IMR-90 (cell line): ENCODE results near the gene MDFIC2. TPM values are rescaled to one million over a fixed set of nuclear protein-coding genes. Genes with fewer than 3 reads are reported as not detected.

Source experiments
- ATAC-seq: fragments of 200-7000 bp; cut with Tn5 transposase; 2 replicates; pipeline ENCODE4 v1.9.1; 2020; ENCODE audit warnings: low read depth, mild to moderate bottlenecking, moderate library complexity
- Bru-seq: library from RNA; stranded (reverse); fragments of 400-500 nt; gene quantifications from one replicate; lab custom pipeline; 2021; lab: Mats Ljungman, UMichigan
- BruChase-seq, 2 experiments: library from RNA; stranded (reverse); fragments of 400-500 nt; gene quantifications; one replicate each; lab custom pipeline; 2021; lab: Mats Ljungman, UMichigan
- BruUV-seq: library from RNA; stranded (reverse); fragments of 400-500 nt; replicated peaks from 2 replicates; lab custom pipeline; 2021; lab: Mats Ljungman, UMichigan
- CTCF ChIA-PET: fragments of 300-600 bp; formaldehyde crosslinking; extraction: SDS; loops from one replicate; lab custom pipeline; 2021; ENCODE audit warnings: antibody characterized with exemption; lab: Yijun Ruan, JAX
- POLR2A ChIA-PET: fragments of 300-600 bp; sonication (Branson Sonifier 250); formaldehyde crosslinking; loops from one replicate; lab custom pipeline; 2022; ENCODE audit warnings: antibody characterized with exemption; ENCODE audit not compliant: unreplicated experiment; lab: Charles Lee
- DNase-seq: peaks from one replicate; pipeline ENCODE4 v3.0.0; 2013
- H2AFZ ChIP-seq: replicated peaks from 2 replicates; pipeline ENCODE3; 2013; ENCODE audit warnings: low read length, mild to moderate bottlenecking; ENCODE audit not compliant: poor library complexity
- H2AK5ac ChIP-seq: 2 replicates; pipeline ENCODE4 v1.6.1; 2013; ENCODE audit warnings: low read depth, low read length, inconsistent platforms
- H2AK9ac ChIP-seq: replicated peaks from 2 replicates; pipeline ENCODE3; 2013; ENCODE audit warnings: mild to moderate bottlenecking, low read depth, low read length, moderate library complexity; ENCODE audit not compliant: poor library complexity
- H2BK120ac ChIP-seq: 2 replicates; pipeline ENCODE4 v1.6.1; 2013; ENCODE audit warnings: low read depth, low read length, inconsistent platforms
- H2BK15ac ChIP-seq: 3 replicates; pipeline ENCODE4 v1.6.1; 2013; ENCODE audit warnings: low read depth, low read length, inconsistent platforms
- H2BK20ac ChIP-seq: 2 replicates; pipeline ENCODE4 v1.6.1; 2013; ENCODE audit warnings: low read depth, mild to moderate bottlenecking, inconsistent platforms, low read length, moderate library complexity
- H2BK5ac ChIP-seq: 2 replicates; pipeline ENCODE4 v1.6.1; 2013; ENCODE audit warnings: mild to moderate bottlenecking, low read depth, low read length, inconsistent platforms; ENCODE audit not compliant: poor library complexity, severe bottlenecking
- H3K14ac ChIP-seq: replicated peaks from 2 replicates; pipeline ENCODE4 v1.6.1; 2013; ENCODE audit warnings: low read depth, low read length, inconsistent platforms
- H3K18ac ChIP-seq: 2 replicates; pipeline ENCODE4 v1.6.1; 2013; ENCODE audit warnings: low read depth, low read length, control low read depth
- H3K23ac ChIP-seq: 2 replicates; pipeline ENCODE4 v1.6.1; 2013; ENCODE audit warnings: low read depth, low read length, inconsistent platforms
- H3K27ac ChIP-seq: 2 replicates; pipeline ENCODE4 v1.5.1; 2013; ENCODE audit warnings: mild to moderate bottlenecking, control low read depth, low read length; ENCODE audit not compliant: insufficient read depth
- H3K27me3 ChIP-seq: 2 replicates; pipeline ENCODE4 v1.6.1; 2013; ENCODE audit warnings: low read length; ENCODE audit not compliant: control insufficient read depth, insufficient read depth
- H3K36me3 ChIP-seq: 2 replicates; pipeline ENCODE4 v1.6.1; 2013; ENCODE audit warnings: low read length, mixed read lengths; ENCODE audit not compliant: control insufficient read depth, insufficient read depth
- H3K4ac ChIP-seq: 2 replicates; pipeline ENCODE4 v1.6.1; 2013; ENCODE audit warnings: low read depth, low read length, inconsistent platforms
- H3K4me1 ChIP-seq: 2 replicates; pipeline ENCODE4 v1.6.1; 2013; ENCODE audit warnings: low read length, mixed read lengths; ENCODE audit not compliant: control insufficient read depth, insufficient read depth
- H3K4me2 ChIP-seq: 2 replicates; pipeline ENCODE4 v1.6.1; 2013; ENCODE audit warnings: low read depth, mild to moderate bottlenecking, control low read depth, low read length, moderate library complexity
- H3K4me3 ChIP-seq: 2 replicates; pipeline ENCODE4 v1.5.1; 2013; ENCODE audit warnings: low read depth, mild to moderate bottlenecking, control low read depth, low read length, moderate library complexity; ENCODE audit not compliant: insufficient read depth
- H3K56ac ChIP-seq: 2 replicates; pipeline ENCODE4 v1.6.1; 2013; ENCODE audit warnings: low read length, inconsistent platforms; ENCODE audit not compliant: insufficient read depth; ENCODE audit errors: extremely low read depth
- H3K79me1 ChIP-seq, 2 experiments: 2 replicates each; pipeline ENCODE4 v1.6.1; 2013; ENCODE audit warnings: low read length in 2 of 2, inconsistent platforms in 1 of 2, low read depth in 1 of 2
- H3K9ac ChIP-seq: 2 replicates; pipeline ENCODE4 v1.6.1; 2013; ENCODE audit warnings: low read depth, low read length, control low read depth
- H3K9me1 ChIP-seq: 2 replicates; pipeline ENCODE4 v1.6.1; 2013; ENCODE audit warnings: low read length, inconsistent platforms; ENCODE audit not compliant: insufficient read depth
- H3K9me3 ChIP-seq: 2 replicates; pipeline ENCODE4 v1.6.1; 2013; ENCODE audit warnings: low read length; ENCODE audit not compliant: control insufficient read depth, insufficient read depth
- H4K20me1 ChIP-seq: 2 replicates; pipeline ENCODE4 v1.6.1; 2013; ENCODE audit warnings: low read length, inconsistent platforms; ENCODE audit not compliant: insufficient read depth
- H4K5ac ChIP-seq: 2 replicates; pipeline ENCODE4 v1.6.1; 2013; ENCODE audit warnings: mild to moderate bottlenecking, low read depth, low read length, control low read depth
- H4K8ac ChIP-seq, 2 experiments: 2 replicates each; pipeline ENCODE4 v1.6.1; 2013; ENCODE audit warnings: low read depth in 2 of 2, low read length in 2 of 2, control low read depth in 1 of 2, inconsistent platforms in 1 of 2
- H4K91ac ChIP-seq: 2 replicates; pipeline ENCODE4 v1.6.1; 2013; ENCODE audit warnings: low read depth, low read length, inconsistent platforms; ENCODE audit not compliant: insufficient read depth
- BHLHE40 ChIP-seq: fragments of 150-350 bp; IDR thresholded peaks from 2 replicates; pipeline ENCODE4 v1.6.1; 2016; ENCODE audit warnings: mild to moderate bottlenecking, low read depth, low read length
- CEBPB ChIP-seq: IDR thresholded peaks from 2 replicates; pipeline ENCODE4 v1.6.1; 2012; ENCODE audit warnings: low read depth, low read length, improper control_type of control experiment
- CHD1 ChIP-seq: IDR thresholded peaks from 2 replicates; pipeline ENCODE4 v1.6.1; 2012; ENCODE audit warnings: low read depth, low read length, improper control_type of control experiment
- ELK1 ChIP-seq: fragments of 150-350 bp; IDR thresholded peaks from 2 replicates; pipeline ENCODE4 v1.6.1; 2016; ENCODE audit warnings: low read depth, mild to moderate bottlenecking, low read length, moderate library complexity, borderline replicate concordance
- FOS ChIP-seq: fragments of 150-350 bp; IDR thresholded peaks from 2 replicates; pipeline ENCODE4 v1.6.1; 2016; ENCODE audit warnings: low read depth, low read length
- MAFK ChIP-seq: IDR thresholded peaks from 2 replicates; pipeline ENCODE4 v1.6.1; 2012; ENCODE audit warnings: low read depth, low read length, improper control_type of control experiment
- MAZ ChIP-seq: IDR thresholded peaks from 2 replicates; pipeline ENCODE4 v1.6.1; 2012; ENCODE audit warnings: low read depth, mild to moderate bottlenecking, low read length, improper control_type of control experiment, moderate library complexity, borderline replicate concordance
- MXI1 ChIP-seq: IDR thresholded peaks from 2 replicates; pipeline ENCODE4 v1.6.1; 2012; ENCODE audit warnings: low read depth, mild to moderate bottlenecking, low read length, moderate library complexity, borderline replicate concordance
- NFE2L2 ChIP-seq: fragments of 150-350 bp; IDR thresholded peaks from 2 replicates; pipeline ENCODE4 v1.6.1; 2016; ENCODE audit warnings: low read depth, mild to moderate bottlenecking, low read length
- POLR2A ChIP-seq: IDR thresholded peaks from 2 replicates; pipeline ENCODE4 v1.6.1; 2012; ENCODE audit warnings: mild to moderate bottlenecking, low read depth, low read length
- RAD21 ChIP-seq: IDR thresholded peaks from 2 replicates; pipeline ENCODE4 v1.6.1; 2012; ENCODE audit warnings: low read length, improper control_type of control experiment
- RCOR1 ChIP-seq: IDR thresholded peaks from 2 replicates; pipeline ENCODE4 v1.6.1; 2012; ENCODE audit warnings: mild to moderate bottlenecking, low read length, improper control_type of control experiment; ENCODE audit not compliant: insufficient replicate concordance
- RFX5 ChIP-seq: IDR thresholded peaks from 2 replicates; pipeline ENCODE4 v1.8.0; 2012; ENCODE audit warnings: low read depth, mild to moderate bottlenecking, low read length, moderate library complexity
- SMC3 ChIP-seq: fragments of 150-350 bp; IDR thresholded peaks from 2 replicates; pipeline ENCODE4 v1.6.1; 2016; ENCODE audit warnings: low read depth, mild to moderate bottlenecking, antibody characterized with exemption, low read length, moderate library complexity
- USF2 ChIP-seq: fragments of 150-350 bp; IDR thresholded peaks from 2 replicates; pipeline ENCODE4 v1.6.1; 2017; ENCODE audit warnings: mild to moderate bottlenecking, antibody characterized with exemption, low read length, low read depth
- WGBS, 2 experiments: methylation state at CpG; one replicate each; pipeline versions ENCODE4 v1.1.5 to v1.1.7; 2013; ENCODE audit warnings: missing lambda C conversion rate in 2 of 2; ENCODE audit not compliant: insufficient read length in 1 of 2; ENCODE audit errors: extremely low coverage in 2 of 2; 5-methylcytosine and 5-hydroxymethylcytosine counted together
- dilution Hi-C: fragments of 300-500 bp; cut with HindIII; formaldehyde crosslinking; loops from one replicate; pipeline ENCODE4 v1.14.3; 2018; ENCODE audit warnings: low sequenced_read_pairs; ENCODE audit not compliant: unreplicated experiment
- in situ Hi-C: fragments of 300-500 bp; cut with MboI; formaldehyde crosslinking; loops from 3 replicates; pipeline ENCODE4 v1.14.3; 2019; ENCODE audit warnings: low sequenced_read_pairs, inconsistent platforms, mixed read lengths
- intact Hi-C: fragments of 100-400 bp; cut with micrococcal nuclease; formaldehyde crosslinking; loops from 2 replicates; pipeline ENCODE4 v1.10.0; 2022
- long read RNA-seq: library from polyadenylated mRNA; unstranded; transcript quantifications from one replicate; pipeline ENCODE4 v2.0.0, GENCODE V29; 2021; ENCODE audit not compliant: unreplicated experiment
- polyA plus RNA-seq, 3 experiments: library from polyadenylated mRNA; depleted of rRNA; stranded (reverse); fragments of >200 nt; gene quantifications; 2 replicates each; pipeline ENCODE4 v1.2.3, GENCODE V29; 2012; ENCODE audit warnings: low replicate concordance in 1 of 3
- total RNA-seq: library from RNA; depleted of rRNA; stranded (reverse); fragments of >200 nt; gene quantifications from 2 replicates; pipeline ENCODE4 v1.2.3, GENCODE V29; 2012; rRNA removed
- TF ChIP-seq, protein P1 (sequence below): conservative IDR thresholded peaks from 2 replicates; pipeline ENCODE4 v1.5.1; 2012; ENCODE audit warnings: mild to moderate bottlenecking, low read depth, low read length, improper control_type of control experiment

MDFIC2 gene
- total RNA-seq (not detected in 2 replicates), polyA plus RNA-seq (2012; rRNA removed) (not detected in 2 replicates), Bru-seq, nascent RNA (not detected), BruChase-seq, experiment 1, labeled RNA remaining after a 6-hour chase (not detected), BruChase-seq, experiment 2, labeled RNA remaining after a 2-hour chase (not detected)
- polyA plus RNA-seq (2012; cell fraction: cytosol; rRNA removed) = not detected in 2 replicates
- not detected in 2 replicates for polyA plus RNA-seq (2012; cell fraction: nucleus; rRNA removed; ENCODE audit: low replicate concordance)
- long read RNA-seq = 0 reads

DNA sequence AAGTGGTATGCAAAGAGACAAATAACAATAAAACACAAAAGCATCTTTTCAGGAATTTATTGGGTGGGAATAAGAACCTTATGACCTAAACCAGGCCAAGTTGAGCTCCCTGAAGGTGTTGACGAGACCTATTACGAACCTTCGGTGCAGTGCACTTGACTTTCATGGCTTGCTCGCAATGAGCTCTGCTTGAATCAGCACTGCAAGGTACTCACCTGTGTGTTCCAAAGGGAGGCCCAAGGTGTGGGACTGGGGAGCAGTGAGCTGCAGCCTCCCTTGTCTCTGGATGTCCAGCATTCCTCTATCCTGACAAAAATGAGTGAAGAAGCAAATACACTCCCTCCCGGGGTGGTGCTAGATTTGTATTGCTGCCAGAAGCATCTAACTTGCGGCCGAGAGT, at the start of gene MDFIC2:
Gene MDFIC2, minus strand, starts transcription at position 303 of the 400 bp plus-strand sequence. CDS start 665 bp downstream, outside the sequence.
- H4K8ac ChIP-seq = no peak within 1 kb of the TSS
- H2AK5ac ChIP-seq = no peak within 1 kb of the TSS
- no peak within 1 kb of the TSS for H3K56ac ChIP-seq
- no TSS peak for BruUV-seq
- H2BK120ac ChIP-seq = no peak within 1 kb of the TSS
- H3K18ac ChIP-seq = no peak within 1 kb of the TSS
- no peak within 1 kb of the TSS for H3K27ac ChIP-seq
- H3K4ac ChIP-seq = no peak within 1 kb of the TSS
- no peak within 1 kb of the TSS for H3K9ac ChIP-seq
- H4K91ac ChIP-seq = no peak within 1 kb of the TSS
- peak within 1 kb of the TSS; percentile 23 for H2AFZ ChIP-seq
- DNase-seq (no peak), ATAC-seq (no peak)
- H2BK5ac ChIP-seq = no peak within 1 kb of the TSS
- H3K9me1 ChIP-seq = no peaks in the 10 kb centered on the region
- in situ Hi-C loops (no loop called here), dilution Hi-C loops (no loop called here), intact Hi-C loops (no loop called here)
- no peak within 1 kb of the TSS for H2BK15ac ChIP-seq
- H3K36me3 ChIP-seq = no peaks in the 10 kb centered on the region
- 67% methylated on average over 3 of the region's 7 CpGs; no CpG with 5 or more reads in 1 of the 2 experiments for WGBS, 2 experiments
- H3K27me3 ChIP-seq = no peaks in the 10 kb centered on the region
- H3K4me3 ChIP-seq = no peak within 1 kb of the TSS
- H2BK20ac ChIP-seq = no peak within 1 kb of the TSS
- H3K9me3 ChIP-seq = no peaks in the 10 kb centered on the region
- no peak within 1 kb of the TSS for H3K23ac ChIP-seq
- H4K20me1 ChIP-seq = no peaks in the 10 kb centered on the region
- no peak within 1 kb of the TSS for H3K14ac ChIP-seq
- no peak for TF ChIP-seq MAFK
- no peak for TF ChIP-seq BHLHE40
- TF ChIP-seq CHD1 = no peak
- TF ChIP-seq MXI1 = no peak
- no peak for TF ChIP-seq FOS
- no peak for TF ChIP-seq POLR2A
- TF ChIP-seq NFE2L2 = no peak
- TF ChIP-seq, protein P1, sequence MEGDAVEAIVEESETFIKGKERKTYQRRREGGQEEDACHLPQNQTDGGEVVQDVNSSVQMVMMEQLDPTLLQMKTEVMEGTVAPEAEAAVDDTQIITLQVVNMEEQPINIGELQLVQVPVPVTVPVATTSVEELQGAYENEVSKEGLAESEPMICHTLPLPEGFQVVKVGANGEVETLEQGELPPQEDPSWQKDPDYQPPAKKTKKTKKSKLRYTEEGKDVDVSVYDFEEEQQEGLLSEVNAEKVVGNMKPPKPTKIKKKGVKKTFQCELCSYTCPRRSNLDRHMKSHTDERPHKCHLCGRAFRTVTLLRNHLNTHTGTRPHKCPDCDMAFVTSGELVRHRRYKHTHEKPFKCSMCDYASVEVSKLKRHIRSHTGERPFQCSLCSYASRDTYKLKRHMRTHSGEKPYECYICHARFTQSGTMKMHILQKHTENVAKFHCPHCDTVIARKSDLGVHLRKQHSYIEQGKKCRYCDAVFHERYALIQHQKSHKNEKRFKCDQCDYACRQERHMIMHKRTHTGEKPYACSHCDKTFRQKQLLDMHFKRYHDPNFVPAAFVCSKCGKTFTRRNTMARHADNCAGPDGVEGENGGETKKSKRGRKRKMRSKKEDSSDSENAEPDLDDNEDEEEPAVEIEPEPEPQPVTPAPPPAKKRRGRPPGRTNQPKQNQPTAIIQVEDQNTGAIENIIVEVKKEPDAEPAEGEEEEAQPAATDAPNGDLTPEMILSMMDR = no peak
- TF ChIP-seq ELK1 = no peak
- TF ChIP-seq USF2 = no peak
- TF ChIP-seq SMC3 = no peak
- no peak for TF ChIP-seq RFX5
- no peak for TF ChIP-seq MAZ
- no peak for TF ChIP-seq RAD21
- no peak for TF ChIP-seq RCOR1
- TF ChIP-seq CEBPB = no peak
- no peaks in the 10 kb centered on the region for H3K4me1 ChIP-seq
- ChIA-PET POLR2A (no interaction called here), CTCF (no interaction called here)
- H4K5ac ChIP-seq = no peak within 1 kb of the TSS
- H3K4me2 ChIP-seq = no peak within 1 kb of the TSS
- no peaks in the 10 kb centered on the region for H3K79me1 ChIP-seq
- no peak within 1 kb of the TSS for H2AK9ac ChIP-seq
